ENCODE data around the gene MICALL2.
A peak's percentile ranks its signal among the peaks of the same experiment; 100 is the strongest.

The MICALL2 gene

GRCh38 chr7:1457059-1457948 lies 2.0 kb downstream of the MICALL2 start:
- no peak overlapping the region for H3K27ac ChIP-seq (ENCODE audit: extremely low read depth, low read depth, low read length)
- ChIA-PET CTCF (interaction anchor here (0.5 to 2.7 kb wide), 8 partner anchors 10 to 271 kb away, joined by 3 to 10 read pairs (median 3); no protein-coding TSS in a partner anchor), POLR2A (interaction anchor here (0.6 to 1.0 kb wide), 2 partner anchors 17 to 141 kb away, joined by 3 to 8 read pairs; no protein-coding TSS in a partner anchor)
- H3K4me3 ChIP-seq (ENCODE audit: low read depth, low read length) = no peak overlapping the region
- no peaks in the 10 kb centered on the region for H3K9me3 ChIP-seq (ENCODE audit: control insufficient read depth, insufficient read depth, low read depth, low read length)
- no peaks in the 10 kb centered on the region for H3K36me3 ChIP-seq (ENCODE audit: control insufficient read depth in 2 of 2, insufficient read depth in 1 of 2, low read length in 2 of 2)
- H3K4me1 ChIP-seq (ENCODE audit: control insufficient read depth, insufficient read depth, low read length) = 0 out of 2 replicates have a peak, but pooled peaks cover 3% of the 10 kb centered on the region
- TF ChIP-seq ZNF354C (tag by site-specific recombination; IDR thresholded peaks at IDR 0.05; ENCODE audit: borderline replicate concordance, low read depth) (no peak), ZFP3 (tag by site-specific recombination; IDR thresholded peaks at IDR 0.05; ENCODE audit: low read depth) (peak; percentile 93)

- no peak overlapping the region for H3K27ac ChIP-seq (ENCODE audit: extremely low read depth, low read depth, low read length)
- ChIA-PET POLR2A (no interaction called here), CTCF (interaction anchor here (0.7 to 2.7 kb wide), 5 partner anchors 18 to 356 kb away, joined by 3 to 10 read pairs (median 3); no protein-coding TSS in a partner anchor)
- 0 out of 2 replicates have a peak, but pooled peaks cover 3% of the 10 kb centered on the region for H3K4me1 ChIP-seq (ENCODE audit: control insufficient read depth, insufficient read depth, low read length)
- H3K36me3 ChIP-seq (ENCODE audit: control insufficient read depth in 2 of 2, insufficient read depth in 1 of 2, low read length in 2 of 2) = no peaks in the 10 kb centered on the region
- TF ChIP-seq ZNF585B (tag by site-specific recombination; IDR thresholded peaks at IDR 0.05) (no peak), ZNF335 (tag by site-specific recombination; conservative IDR thresholded peaks at IDR 0.05) (no peak), MEIS1 (CRISPR knock-in tag; IDR thresholded peaks at IDR 0.05; ENCODE audit: borderline replicate concordance) (no peak), ZEB2 (tag by site-specific recombination; IDR thresholded peaks at IDR 0.05) (no peak), ZNF776 (tag by site-specific recombination; IDR thresholded peaks at IDR 0.05; ENCODE audit: borderline replicate concordance) (no peak), ZNF292 (tag by site-specific recombination; IDR thresholded peaks at IDR 0.05; ENCODE audit: borderline replicate concordance, low read depth) (no peak), ZNF571 (tag by site-specific recombination; IDR thresholded peaks at IDR 0.05) (no peak), ZNF416 (tag by site-specific recombination; IDR thresholded peaks at IDR 0.05) (no peak), ZNF354C (tag by site-specific recombination; IDR thresholded peaks at IDR 0.05; ENCODE audit: borderline replicate concordance, low read depth) (no peak)
- H3K4me3 ChIP-seq (ENCODE audit: low read depth, low read length) = no peak overlapping the region
- no peaks in the 10 kb centered on the region for H3K9me3 ChIP-seq (ENCODE audit: control insufficient read depth, insufficient read depth, low read depth, low read length)
Measured at GRCh38 chr7:1455955-1456354, 3.3 kb downstream of the MICALL2 start.

- no peak overlapping the region for H3K4me3 ChIP-seq (ENCODE audit: low read depth, low read length)
Measured at GRCh38 chr7:1455241-1455939, 3.9 kb downstream of the MICALL2 start.

GRCh38 chr7:1454542-1454941 lies 4.7 kb downstream of the MICALL2 start:
- POLR2A ChIA-PET = interaction anchor here (0.6 kb wide), 1 partner anchor 19 kb away, joined by 4 read pairs; no protein-coding TSS in a partner anchor
- no peaks in the 10 kb centered on the region for H3K9me3 ChIP-seq (ENCODE audit: control insufficient read depth, insufficient read depth, low read depth, low read length)
- 0 out of 2 replicates have a peak, but pooled peaks cover 3% of the 10 kb centered on the region for H3K4me1 ChIP-seq (ENCODE audit: control insufficient read depth, insufficient read depth, low read length)
- CTCF ChIA-PET = interaction anchor here (1.4 kb wide), 1 partner anchor 20 kb away, joined by 3 read pairs; no protein-coding TSS in a partner anchor
- H3K27ac ChIP-seq (ENCODE audit: extremely low read depth, low read depth, low read length) = no peak overlapping the region
- no peaks in the 10 kb centered on the region for H3K36me3 ChIP-seq (ENCODE audit: control insufficient read depth in 2 of 2, insufficient read depth in 1 of 2, low read length in 2 of 2)
- H3K4me3 ChIP-seq (ENCODE audit: low read depth, low read length) = no peak overlapping the region
- no peak for TF ChIP-seq ZNF645 (tag by site-specific recombination; IDR thresholded peaks at IDR 0.05)
- TF ChIP-seq WT1 (tag by site-specific recombination; IDR thresholded peaks at IDR 0.05) = no peak
- no peak for TF ChIP-seq ZEB2 (tag by site-specific recombination; IDR thresholded peaks at IDR 0.05)
- no peak for TF ChIP-seq ZNF530 (tag by site-specific recombination; IDR thresholded peaks at IDR 0.05; ENCODE audit: low read depth)
- no peak for TF ChIP-seq ZFP69B (tag by site-specific recombination; IDR thresholded peaks at IDR 0.05)
- no peak for TF ChIP-seq ELK4 (IDR thresholded peaks at IDR 0.05; ENCODE audit: borderline replicate concordance, low read depth, low read length)
- TF ChIP-seq TRIM28 (IDR thresholded peaks at IDR 0.05; ENCODE audit: borderline replicate concordance, low read length) = no peak

More at GRCh38 chr7:1455241-1455939, 3.9 kb downstream of the MICALL2 start:
- Histone ChIP-seq H3K36me3 (ENCODE audit: control insufficient read depth in 2 of 2, insufficient read depth in 1 of 2, low read length in 2 of 2) (no peaks in the 10 kb centered on the region), H3K9me3 (ENCODE audit: control insufficient read depth, insufficient read depth, low read depth, low read length) (no peaks in the 10 kb centered on the region), H3K27ac (ENCODE audit: extremely low read depth, low read depth, low read length) (no peak overlapping the region), H3K4me1 (ENCODE audit: control insufficient read depth, insufficient read depth, low read length) (0 out of 2 replicates have a peak, but pooled peaks cover 3% of the 10 kb centered on the region)
- POLR2A ChIA-PET = no interaction called here
- CTCF ChIA-PET = interaction anchor here (1.4 to 2.7 kb wide), 3 partner anchors 19 to 23 kb away, joined by 3 to 10 read pairs (median 3); no protein-coding TSS in a partner anchor
- TF ChIP-seq SP2 (tag by site-specific recombination; IDR thresholded peaks at IDR 0.05) = peak; percentile 53
- TF ChIP-seq KLF9 (tag by site-specific recombination; IDR thresholded peaks at IDR 0.05; ENCODE audit: low read depth) = peak; percentile 50; the same call in 1 of the 2 replicates
- no peak for TF ChIP-seq ZNF529 (tag by site-specific recombination; IDR thresholded peaks at IDR 0.05; ENCODE audit: insufficient replicate concordance)
- peak; percentile 14; the same call in 1 of the 2 replicates for TF ChIP-seq KLF8 (tag by site-specific recombination; IDR thresholded peaks at IDR 0.05)
- 0 out of 2 replicates have a peak, but pooled peaks have one; percentile 14 for TF ChIP-seq KLF17 (tag by site-specific recombination; IDR thresholded peaks at IDR 0.05)

Measured in HEK293 (cell line).